ENCODE data around the gene F13A1.

F13A1 gene

GRCh38 chr6:6243846-6244245, 76.6 kb downstream of the F13A1 start:
- no peak for DNase-seq (ENCODE audit: low read depth in 2 of 2)

DNA sequence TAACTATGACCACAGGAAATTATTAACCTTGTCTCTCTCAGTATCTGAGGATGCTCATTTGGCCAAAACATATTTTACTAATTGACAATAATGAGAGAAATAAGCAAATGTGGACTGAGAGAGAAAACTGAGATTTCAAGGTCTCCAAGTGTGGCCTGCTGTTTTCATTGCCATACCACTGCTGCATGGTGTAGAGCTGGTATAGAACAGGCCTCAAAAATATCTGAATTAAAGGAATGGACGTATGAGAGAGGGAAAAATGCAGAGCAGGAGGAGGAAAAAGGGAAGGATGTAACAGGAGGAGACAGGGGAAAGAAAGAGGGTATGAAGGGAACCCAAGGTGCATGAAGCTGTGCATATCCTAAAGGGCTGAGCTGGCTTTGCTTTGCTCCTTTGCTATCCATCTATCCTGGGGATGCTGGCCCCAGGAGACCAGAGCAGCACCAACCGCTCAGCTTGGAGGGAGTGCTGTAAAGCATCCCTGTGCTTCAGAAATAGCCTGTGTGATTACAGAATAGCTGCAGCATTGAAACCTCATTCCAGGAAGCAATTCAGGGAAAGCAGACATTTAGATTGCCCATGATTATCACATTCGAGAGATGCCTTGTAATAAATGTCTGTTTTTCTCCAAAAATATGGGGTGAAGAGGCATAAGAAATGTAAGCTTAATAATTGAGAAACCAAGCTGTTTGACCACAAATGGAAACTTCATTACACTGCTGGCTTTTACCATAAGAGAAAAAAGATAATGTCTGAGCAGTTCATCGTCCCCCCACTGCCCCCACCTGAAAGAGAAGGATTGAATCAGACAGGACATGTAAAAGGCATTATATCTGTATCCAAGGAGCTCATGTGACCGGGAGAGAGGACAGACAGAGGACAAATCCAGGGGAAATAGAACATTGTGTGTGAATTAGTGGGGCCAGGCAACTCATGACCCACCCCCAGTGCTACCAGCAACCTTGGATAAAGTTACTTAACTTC, 80.6 kb downstream of the F13A1 start:
- DNase-seq (ENCODE audit: low read depth in 2 of 2): no peak

- DNase-seq (ENCODE audit: low read depth in 2 of 2): no peak
Observed at GRCh38 chr6:6236730-6237469, 83.6 kb downstream of the F13A1 start.

GRCh38 chr6:6235786-6236185, 84.7 kb downstream of the F13A1 start:
- DNase-seq (ENCODE audit: low read depth in 2 of 2): no peak

GRCh38 chr6:6234963-6235362, 85.5 kb downstream of the F13A1 start:
- no peak for DNase-seq (ENCODE audit: low read depth in 2 of 2)

DNA sequence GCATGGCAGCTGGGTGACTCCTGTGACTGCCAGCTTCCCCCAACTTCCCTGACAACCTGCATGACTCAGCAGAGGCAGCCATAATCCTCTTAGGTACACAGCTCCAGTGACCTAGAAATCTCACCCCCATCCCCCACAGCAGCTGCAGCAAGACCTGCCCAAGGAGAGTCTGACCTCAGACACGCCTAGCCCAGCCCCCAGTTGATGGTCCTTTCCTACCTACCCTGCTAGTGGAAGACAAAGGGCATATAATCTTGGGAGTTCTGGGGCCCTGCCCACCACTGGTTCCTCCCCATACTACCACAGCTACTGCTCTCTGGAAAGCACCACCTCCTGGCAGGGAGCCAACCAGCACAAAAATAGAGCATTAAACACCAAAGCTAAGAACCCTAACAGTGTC, 90.2 kb downstream of the F13A1 start:
- DNase-seq (ENCODE audit: low read depth in 2 of 2): no peak

GRCh38 chr6:6227896-6228295, 92.6 kb downstream of the F13A1 start:
- DNase-seq (ENCODE audit: low read depth in 2 of 2): no peak

- DNase-seq (ENCODE audit: low read depth in 2 of 2): no peak
Observed at GRCh38 chr6:6225885-6226529, 94.5 kb downstream of the F13A1 start.

GRCh38 chr6:6224933-6225486, 95.5 kb downstream of the F13A1 start:
- DNase-seq (ENCODE audit: low read depth in 2 of 2): no peak

DNA sequence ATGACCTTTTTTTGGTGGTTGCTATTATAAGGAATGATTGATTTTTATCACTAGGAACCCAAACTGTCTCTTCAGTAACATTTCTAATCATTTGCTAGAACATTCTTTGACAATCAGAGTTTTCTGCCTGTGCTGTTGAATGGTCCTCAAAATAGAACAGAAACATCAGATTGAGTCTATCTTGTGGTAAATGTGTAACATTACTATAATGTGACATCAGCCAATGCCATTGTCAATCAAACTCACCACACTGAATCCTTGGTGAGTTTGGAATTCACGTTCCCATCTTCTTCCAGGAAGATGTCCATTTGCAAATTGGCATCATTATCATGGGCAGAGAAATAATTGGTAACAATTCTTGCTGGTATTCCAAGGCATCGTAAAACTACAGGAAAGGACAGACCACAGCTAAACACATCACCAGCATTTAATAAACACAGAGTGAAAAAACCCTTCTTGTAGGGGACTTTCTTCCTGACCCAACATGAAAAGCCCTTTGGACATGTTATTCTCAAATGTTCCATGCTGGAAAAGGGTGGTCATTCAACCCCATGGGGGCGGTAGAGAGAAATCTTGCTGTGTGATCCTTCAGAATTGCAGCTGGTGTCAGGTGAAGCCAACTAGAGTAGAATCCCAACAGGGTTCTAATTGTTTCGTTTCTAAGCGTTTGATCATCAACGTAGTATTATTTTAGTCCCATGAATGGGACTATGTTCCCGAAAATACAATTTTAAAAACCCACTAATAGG, 98.5 kb downstream of the F13A1 start:
- DNase-seq (ENCODE audit: low read depth in 2 of 2): no peak

- DNase-seq (ENCODE audit: low read depth in 2 of 2): no peak
Observed at GRCh38 chr6:6220718-6221117, 99.7 kb downstream of the F13A1 start.

DNA sequence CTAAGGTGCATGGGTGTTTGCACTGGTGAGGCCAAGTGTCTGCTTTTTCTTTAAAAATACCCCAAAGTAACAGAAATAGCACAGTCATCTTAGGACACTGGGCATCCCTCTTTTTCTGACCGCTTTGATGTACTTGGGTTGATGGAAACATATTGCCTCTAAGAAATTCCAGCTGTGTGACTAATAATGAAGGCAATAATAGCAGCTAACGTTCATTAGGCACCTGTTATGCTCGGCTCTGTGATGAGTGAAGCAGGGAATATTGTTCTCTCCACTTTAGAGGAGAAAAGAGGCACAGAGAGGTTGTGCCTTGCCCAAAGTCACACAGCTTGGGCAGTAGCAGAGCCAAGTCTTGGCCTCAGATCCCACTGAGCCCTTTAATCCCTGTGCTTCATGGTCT, 100.7 kb downstream of the F13A1 start:
- DNase-seq (ENCODE audit: low read depth in 2 of 2): no peak

DNA sequence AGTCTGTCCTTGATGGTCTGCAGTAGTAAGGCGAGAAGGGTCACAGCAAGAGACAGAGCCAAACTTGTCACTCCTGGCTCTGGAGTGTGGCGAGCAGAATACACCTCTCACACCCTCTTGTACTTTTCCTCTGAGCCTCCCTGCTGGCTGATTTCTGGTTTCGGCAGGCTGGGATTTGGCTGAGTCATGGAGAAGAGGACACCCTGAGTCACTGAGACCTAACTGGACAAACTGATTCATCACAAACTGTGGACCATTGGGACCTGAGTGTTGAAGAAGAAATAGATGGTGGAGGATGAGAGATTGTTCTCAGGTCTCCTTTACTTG, 101.7 kb downstream of the F13A1 start:
- DNase-seq (ENCODE audit: low read depth in 2 of 2): no peak

DNA sequence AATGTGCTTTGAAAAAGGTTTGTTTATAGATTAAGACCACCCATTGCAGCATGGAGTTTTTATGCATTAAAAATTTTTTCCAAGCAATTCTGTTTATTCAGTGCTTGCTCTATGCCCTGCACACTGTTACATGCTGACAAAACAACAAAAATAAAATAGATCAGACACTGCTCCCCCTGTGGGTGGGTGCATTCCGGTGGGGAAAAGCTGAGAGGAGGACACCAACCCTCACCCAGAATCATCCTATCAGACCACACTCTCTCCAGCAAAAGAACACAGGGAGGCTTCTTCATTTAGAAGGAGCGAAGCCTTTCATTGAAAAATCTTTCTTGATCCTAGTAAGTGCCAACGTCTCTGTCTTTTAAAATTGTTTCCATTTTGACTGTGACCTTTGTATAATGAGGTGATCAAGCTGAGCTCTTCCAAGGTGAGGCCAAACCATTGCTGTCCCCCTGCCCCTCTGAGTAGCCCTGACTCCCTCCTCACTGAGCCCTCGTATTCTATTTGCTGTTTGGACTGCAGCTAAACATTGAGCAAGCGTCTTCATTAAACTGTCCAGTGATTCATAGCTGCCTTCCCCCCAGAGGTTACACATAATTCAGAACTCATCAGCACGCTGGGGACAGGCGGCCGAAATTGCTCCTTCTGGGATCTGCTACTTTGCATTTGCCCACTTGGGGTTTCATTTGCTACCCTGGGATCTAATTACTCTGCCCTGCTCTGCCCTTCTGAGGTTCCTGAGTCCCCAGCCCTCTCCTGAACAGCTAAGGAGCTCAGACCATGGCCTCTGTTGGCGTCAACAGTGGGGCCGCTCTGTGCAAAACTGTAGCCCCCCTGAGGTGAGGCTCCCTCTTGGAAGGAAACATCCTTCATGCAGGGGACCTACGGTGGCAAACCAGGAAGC, 102.4 kb downstream of the F13A1 start:
- no peak for DNase-seq (ENCODE audit: low read depth in 2 of 2)

DNA sequence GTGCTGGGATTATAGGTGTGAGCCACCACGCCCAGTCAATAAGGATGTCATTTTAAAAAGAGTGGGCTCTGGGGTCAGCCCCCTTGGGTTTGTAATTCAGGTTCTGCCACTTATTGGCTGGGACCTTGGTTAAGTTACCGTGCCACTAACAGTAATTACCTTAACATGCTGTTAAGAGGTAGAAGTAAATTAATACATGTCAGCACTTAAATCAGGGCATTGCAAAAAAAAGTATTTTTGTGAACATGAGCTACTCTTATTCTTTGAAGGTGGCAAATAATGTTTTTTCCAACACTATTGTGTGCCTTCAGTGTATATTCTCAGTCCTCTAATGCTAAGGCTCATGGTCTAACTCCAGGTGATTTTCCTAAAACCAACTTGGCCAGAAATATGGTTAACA, 109.5 kb downstream of the F13A1 start:
- no peak for DNase-seq (ENCODE audit: low read depth in 2 of 2)

DNA sequence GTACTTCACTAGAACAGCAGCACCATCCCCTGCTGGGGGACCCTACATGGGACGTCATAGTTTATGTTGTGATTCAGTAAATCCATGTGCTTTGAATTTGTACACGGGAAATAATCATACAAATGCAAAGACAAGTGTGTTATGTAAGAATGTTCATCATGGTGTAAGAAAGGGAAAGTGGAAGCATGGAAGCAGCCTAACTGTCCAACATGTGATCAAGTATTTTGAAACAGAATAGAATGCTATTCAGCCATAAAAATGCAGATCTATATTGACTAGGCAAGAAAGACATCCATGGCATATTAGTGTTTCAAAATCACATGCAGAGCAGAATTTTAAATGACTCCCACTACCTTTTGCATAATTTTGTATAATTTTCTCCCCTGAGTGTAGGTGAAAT, 117.6 kb downstream of the F13A1 start:
- no peak for DNase-seq (ENCODE audit: low read depth in 2 of 2)

- DNase-seq (ENCODE audit: low read depth in 2 of 2): no peak
Observed at GRCh38 chr6:6201200-6201599, 119.3 kb downstream of the F13A1 start.

- no peak for DNase-seq (ENCODE audit: low read depth in 2 of 2)
Observed at GRCh38 chr6:6199678-6200077, 120.8 kb downstream of the F13A1 start.

GRCh38 chr6:6196762-6197161, 123.7 kb downstream of the F13A1 start:
- no peak for DNase-seq (ENCODE audit: low read depth in 2 of 2)

DNA sequence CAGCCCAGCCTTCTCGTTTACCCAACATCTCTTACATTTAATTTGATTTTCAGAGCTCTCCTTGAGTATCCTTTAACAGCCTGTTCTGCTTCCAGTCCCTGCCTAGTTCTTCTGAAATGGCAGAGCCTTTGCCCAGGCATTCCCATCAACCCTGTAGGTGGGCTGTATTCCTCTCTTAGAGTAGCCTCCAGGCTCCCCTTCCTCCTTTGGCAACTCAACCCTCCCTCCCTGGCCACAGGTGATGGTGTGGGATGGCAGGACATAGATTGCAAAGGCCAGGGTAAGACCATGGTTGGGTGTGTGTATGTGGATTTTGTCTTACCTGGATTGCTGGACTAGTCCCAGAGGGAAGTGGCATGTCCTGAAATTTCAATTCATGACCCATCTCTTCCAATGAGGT, 125.4 kb downstream of the F13A1 start:
- DNase-seq (ENCODE audit: low read depth in 2 of 2): no peak
